ENCODE data around the gene C16orf46. TPM values are rescaled to one million over a fixed set of nuclear protein-coding genes. Genes with fewer than 3 reads are reported as not detected.

Gene C16orf46
- total and polyA plus RNA-seq, 9 of the 15 experiments (the other 6 are each of a cell fraction or from before 2014, with no cell fraction given) = 0.10 to 0.98 (median 0.41) TPM; not detected in 1

DNA sequence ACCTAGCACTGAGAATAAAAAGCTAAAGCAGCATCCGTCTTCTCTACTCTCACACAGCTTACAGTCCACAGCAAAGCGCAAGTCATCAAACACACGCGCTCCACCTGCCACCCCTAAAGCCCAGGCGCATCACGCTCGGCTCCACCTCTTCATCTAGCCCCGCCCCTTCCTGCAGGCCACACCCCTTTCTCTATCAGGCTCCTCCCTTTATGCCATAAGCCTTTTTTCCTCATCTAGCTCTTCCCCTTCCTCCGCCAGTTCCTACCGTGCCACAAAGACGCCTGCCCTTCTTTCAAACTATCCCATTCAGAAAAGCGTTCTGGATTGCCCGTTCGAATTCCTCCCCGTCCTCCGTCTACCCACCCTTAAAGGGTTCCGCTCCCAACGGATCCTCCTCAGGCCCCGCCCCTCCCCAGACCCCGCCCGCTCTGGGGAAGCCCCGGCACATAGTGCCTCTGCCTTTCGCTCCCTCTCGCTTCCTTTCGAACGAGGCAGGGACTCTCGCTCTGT lies 417 bp downstream of the C16orf46 start (continued):
- peak; percentile 23; the same call in 1 of the 2 replicates for TF ChIP-seq TOE1 (IDR thresholded peaks at IDR 0.05; ENCODE audit: borderline replicate concordance)
- no peak for TF ChIP-seq TOE1 (CRISPR knock-in tag; IDR thresholded peaks at IDR 0.05; ENCODE audit: borderline replicate concordance, low read depth)
- no peak for TF ChIP-seq EGR1 (conservative IDR thresholded peaks at IDR 0.05)
- no peak for TF ChIP-seq RBM15 (IDR thresholded peaks at IDR 0.05; ENCODE audit: insufficient read depth, low read length)
- no peak for TF ChIP-seq PTRF (tag; IDR thresholded peaks at IDR 0.05)
- TF ChIP-seq ZNF3 (CRISPR knock-in tag; IDR thresholded peaks at IDR 0.05) = no peak
- TF ChIP-seq SNRNP70 (optimal IDR thresholded peaks at IDR 0.05; ENCODE audit: low read depth, low read length) = no peak
- no peak for TF ChIP-seq HNRNPL (IDR thresholded peaks at IDR 0.05; ENCODE audit: low read depth, low read length)
- no peak for TF ChIP-seq PRMT5 (CRISPR knock-in tag; IDR thresholded peaks at IDR 0.05)
- no peak for TF ChIP-seq PHF20 (IDR thresholded peaks at IDR 0.05; ENCODE audit: partially characterized antibody)
- TF ChIP-seq HNRNPLL (IDR thresholded peaks at IDR 0.05; ENCODE audit: low read depth, low read length, poor library complexity, severe bottlenecking) = peak; percentile 79
- no peak for TF ChIP-seq CCNT2 (IDR thresholded peaks at IDR 0.05; ENCODE audit: borderline replicate concordance, extremely low read depth, insufficient read length, low read depth, low read length)
- TF ChIP-seq, protein P1, sequence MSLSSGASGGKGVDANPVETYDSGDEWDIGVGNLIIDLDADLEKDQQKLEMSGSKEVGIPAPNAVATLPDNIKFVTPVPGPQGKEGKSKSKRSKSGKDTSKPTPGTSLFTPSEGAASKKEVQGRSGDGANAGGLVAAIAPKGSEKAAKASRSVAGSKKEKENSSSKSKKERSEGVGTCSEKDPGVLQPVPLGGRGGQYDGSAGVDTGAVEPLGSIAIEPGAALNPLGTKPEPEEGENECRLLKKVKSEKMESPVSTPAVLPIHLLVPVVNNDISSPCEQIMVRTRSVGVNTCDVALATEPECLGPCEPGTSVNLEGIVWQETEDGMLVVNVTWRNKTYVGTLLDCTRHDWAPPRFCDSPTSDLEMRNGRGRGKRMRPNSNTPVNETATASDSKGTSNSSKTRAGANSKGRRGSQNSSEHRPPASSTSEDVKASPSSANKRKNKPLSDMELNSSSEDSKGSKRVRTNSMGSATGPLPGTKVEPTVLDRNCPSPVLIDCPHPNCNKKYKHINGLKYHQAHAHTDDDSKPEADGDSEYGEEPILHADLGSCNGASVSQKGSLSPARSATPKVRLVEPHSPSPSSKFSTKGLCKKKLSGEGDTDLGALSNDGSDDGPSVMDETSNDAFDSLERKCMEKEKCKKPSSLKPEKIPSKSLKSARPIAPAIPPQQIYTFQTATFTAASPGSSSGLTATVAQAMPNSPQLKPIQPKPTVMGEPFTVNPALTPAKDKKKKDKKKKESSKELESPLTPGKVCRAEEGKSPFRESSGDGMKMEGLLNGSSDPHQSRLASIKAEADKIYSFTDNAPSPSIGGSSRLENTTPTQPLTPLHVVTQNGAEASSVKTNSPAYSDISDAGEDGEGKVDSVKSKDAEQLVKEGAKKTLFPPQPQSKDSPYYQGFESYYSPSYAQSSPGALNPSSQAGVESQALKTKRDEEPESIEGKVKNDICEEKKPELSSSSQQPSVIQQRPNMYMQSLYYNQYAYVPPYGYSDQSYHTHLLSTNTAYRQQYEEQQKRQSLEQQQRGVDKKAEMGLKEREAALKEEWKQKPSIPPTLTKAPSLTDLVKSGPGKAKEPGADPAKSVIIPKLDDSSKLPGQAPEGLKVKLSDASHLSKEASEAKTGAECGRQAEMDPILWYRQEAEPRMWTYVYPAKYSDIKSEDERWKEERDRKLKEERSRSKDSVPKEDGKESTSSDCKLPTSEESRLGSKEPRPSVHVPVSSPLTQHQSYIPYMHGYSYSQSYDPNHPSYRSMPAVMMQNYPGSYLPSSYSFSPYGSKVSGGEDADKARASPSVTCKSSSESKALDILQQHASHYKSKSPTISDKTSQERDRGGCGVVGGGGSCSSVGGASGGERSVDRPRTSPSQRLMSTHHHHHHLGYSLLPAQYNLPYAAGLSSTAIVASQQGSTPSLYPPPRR (CRISPR knock-in tag; IDR thresholded peaks at IDR 0.05; ENCODE audit: borderline replicate concordance) = no peak
- no peak for TF ChIP-seq HDAC3 (IDR thresholded peaks at IDR 0.05; ENCODE audit: borderline replicate concordance, partially characterized antibody)
- TF ChIP-seq, protein P2, sequence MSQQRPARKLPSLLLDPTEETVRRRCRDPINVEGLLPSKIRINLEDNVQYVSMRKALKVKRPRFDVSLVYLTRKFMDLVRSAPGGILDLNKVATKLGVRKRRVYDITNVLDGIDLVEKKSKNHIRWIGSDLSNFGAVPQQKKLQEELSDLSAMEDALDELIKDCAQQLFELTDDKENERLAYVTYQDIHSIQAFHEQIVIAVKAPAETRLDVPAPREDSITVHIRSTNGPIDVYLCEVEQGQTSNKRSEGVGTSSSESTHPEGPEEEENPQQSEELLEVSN (IDR thresholded peaks at IDR 0.05; ENCODE audit: borderline replicate concordance in 1 of 2, extremely low read depth in 1 of 2, insufficient read depth in 1 of 2, insufficient read length in 1 of 2, low read depth in 1 of 2, low read length in 1 of 2, poor library complexity in 1 of 2, severe bottlenecking in 1 of 2) = peak; percentile 69 to 75
- TF ChIP-seq, protein P3, sequence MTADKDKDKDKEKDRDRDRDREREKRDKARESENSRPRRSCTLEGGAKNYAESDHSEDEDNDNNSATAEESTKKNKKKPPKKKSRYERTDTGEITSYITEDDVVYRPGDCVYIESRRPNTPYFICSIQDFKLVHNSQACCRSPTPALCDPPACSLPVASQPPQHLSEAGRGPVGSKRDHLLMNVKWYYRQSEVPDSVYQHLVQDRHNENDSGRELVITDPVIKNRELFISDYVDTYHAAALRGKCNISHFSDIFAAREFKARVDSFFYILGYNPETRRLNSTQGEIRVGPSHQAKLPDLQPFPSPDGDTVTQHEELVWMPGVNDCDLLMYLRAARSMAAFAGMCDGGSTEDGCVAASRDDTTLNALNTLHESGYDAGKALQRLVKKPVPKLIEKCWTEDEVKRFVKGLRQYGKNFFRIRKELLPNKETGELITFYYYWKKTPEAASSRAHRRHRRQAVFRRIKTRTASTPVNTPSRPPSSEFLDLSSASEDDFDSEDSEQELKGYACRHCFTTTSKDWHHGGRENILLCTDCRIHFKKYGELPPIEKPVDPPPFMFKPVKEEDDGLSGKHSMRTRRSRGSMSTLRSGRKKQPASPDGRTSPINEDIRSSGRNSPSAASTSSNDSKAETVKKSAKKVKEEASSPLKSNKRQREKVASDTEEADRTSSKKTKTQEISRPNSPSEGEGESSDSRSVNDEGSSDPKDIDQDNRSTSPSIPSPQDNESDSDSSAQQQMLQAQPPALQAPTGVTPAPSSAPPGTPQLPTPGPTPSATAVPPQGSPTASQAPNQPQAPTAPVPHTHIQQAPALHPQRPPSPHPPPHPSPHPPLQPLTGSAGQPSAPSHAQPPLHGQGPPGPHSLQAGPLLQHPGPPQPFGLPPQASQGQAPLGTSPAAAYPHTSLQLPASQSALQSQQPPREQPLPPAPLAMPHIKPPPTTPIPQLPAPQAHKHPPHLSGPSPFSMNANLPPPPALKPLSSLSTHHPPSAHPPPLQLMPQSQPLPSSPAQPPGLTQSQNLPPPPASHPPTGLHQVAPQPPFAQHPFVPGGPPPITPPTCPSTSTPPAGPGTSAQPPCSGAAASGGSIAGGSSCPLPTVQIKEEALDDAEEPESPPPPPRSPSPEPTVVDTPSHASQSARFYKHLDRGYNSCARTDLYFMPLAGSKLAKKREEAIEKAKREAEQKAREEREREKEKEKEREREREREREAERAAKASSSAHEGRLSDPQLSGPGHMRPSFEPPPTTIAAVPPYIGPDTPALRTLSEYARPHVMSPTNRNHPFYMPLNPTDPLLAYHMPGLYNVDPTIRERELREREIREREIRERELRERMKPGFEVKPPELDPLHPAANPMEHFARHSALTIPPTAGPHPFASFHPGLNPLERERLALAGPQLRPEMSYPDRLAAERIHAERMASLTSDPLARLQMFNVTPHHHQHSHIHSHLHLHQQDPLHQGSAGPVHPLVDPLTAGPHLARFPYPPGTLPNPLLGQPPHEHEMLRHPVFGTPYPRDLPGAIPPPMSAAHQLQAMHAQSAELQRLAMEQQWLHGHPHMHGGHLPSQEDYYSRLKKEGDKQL (CRISPR knock-in tag; IDR thresholded peaks at IDR 0.05; ENCODE audit: borderline replicate concordance) = 0 out of 2 replicates have a peak, but pooled peaks have one; percentile 63
